Fibroblast of pulmonary artery (primary cell): ENCODE measurements around the gene HOXC9.

ENCODE experiments used
- DNase-seq: peaks from one replicate; pipeline ENCODE4 v3.0.0-alpha.2; 2010; ENCODE audit warnings: low read depth
- H3K4me3 ChIP-seq: replicated peaks from 2 replicates; pipeline ENCODE4 v1.5.1; 2011; ENCODE audit warnings: low read depth, mild to moderate bottlenecking, control low read depth, low read length, moderate library complexity
- TF ChIP-seq, protein P1 (sequence below): IDR thresholded peaks from 2 replicates; pipeline ENCODE4 v1.5.1; 2011; ENCODE audit warnings: mild to moderate bottlenecking, control low read depth, low read length, inconsistent platforms; ENCODE audit errors: missing control alignments

HOXC9 gene

GRCh38 chr12:54029529-54030441 is 29.8 kb downstream of the HOXC9 start:
- TF ChIP-seq, protein P1, sequence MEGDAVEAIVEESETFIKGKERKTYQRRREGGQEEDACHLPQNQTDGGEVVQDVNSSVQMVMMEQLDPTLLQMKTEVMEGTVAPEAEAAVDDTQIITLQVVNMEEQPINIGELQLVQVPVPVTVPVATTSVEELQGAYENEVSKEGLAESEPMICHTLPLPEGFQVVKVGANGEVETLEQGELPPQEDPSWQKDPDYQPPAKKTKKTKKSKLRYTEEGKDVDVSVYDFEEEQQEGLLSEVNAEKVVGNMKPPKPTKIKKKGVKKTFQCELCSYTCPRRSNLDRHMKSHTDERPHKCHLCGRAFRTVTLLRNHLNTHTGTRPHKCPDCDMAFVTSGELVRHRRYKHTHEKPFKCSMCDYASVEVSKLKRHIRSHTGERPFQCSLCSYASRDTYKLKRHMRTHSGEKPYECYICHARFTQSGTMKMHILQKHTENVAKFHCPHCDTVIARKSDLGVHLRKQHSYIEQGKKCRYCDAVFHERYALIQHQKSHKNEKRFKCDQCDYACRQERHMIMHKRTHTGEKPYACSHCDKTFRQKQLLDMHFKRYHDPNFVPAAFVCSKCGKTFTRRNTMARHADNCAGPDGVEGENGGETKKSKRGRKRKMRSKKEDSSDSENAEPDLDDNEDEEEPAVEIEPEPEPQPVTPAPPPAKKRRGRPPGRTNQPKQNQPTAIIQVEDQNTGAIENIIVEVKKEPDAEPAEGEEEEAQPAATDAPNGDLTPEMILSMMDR = no peak
- DNase-seq = no peak
- no peak overlapping the region for H3K4me3 ChIP-seq

- TF ChIP-seq, protein P1 = no peak
- no peak overlapping the region for H3K4me3 ChIP-seq
- DNase-seq = no peak
Observed at GRCh38 chr12:54030442-54030801, 30.5 kb downstream of the HOXC9 start.

- TF ChIP-seq, protein P1 = no peak
- no peak overlapping the region for H3K4me3 ChIP-seq
- peak; percentile 27 for DNase-seq
Observed at GRCh38 chr12:54030889-54031471, 31.0 kb downstream of the HOXC9 start.

DNA sequence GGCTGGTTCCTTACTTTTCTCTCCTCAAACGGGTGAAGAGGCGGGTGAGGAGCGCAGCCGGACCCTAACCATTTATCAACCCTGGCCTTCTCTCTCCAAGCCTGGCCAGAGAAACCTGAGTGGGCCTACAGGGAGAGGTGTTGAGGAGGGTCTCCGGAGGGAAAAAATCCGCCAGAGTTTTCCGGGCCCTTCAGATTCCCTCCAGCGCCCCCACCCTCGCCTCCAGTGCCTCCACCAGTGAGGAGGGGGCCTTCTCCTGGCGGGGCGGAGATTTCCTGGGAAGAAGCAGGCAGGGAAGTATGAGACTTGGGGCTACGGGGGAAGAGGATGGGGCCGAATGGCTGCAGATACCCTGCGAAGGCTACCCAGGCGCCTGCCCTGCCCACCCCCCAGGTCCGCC is 31.5 kb downstream of the HOXC9 start:
- no peak overlapping the region for H3K4me3 ChIP-seq
- no peak for DNase-seq

GRCh38 chr12:54032086-54032619 is 32.2 kb downstream of the HOXC9 start:
- TF ChIP-seq, protein P1 = no peak
- no peak overlapping the region for H3K4me3 ChIP-seq
- DNase-seq = no peak

More for the DNA sequence above, 31.5 kb downstream of the HOXC9 start:
- TF ChIP-seq, protein P1 = no peak

- TF ChIP-seq, protein P1 = peak; percentile 86
- H3K4me3 ChIP-seq = peak within 1 kb of the TSS; percentile 23
- peak; percentile 71 for DNase-seq
Observed at GRCh38 chr12:54032627-54033100, 32.7 kb downstream of the HOXC9 start, which contains the start of gene HOXC5. HOXC5 (plus strand) TSS chr12:54033050; CDS start chr12:54033123, 73 bp downstream.
